LHCN-M2 (cell line): Measurements from ENCODE around the gene NXNL2. TPM values are rescaled to one million over a fixed set of nuclear protein-coding genes. Genes with fewer than 3 reads are reported as not detected.
A peak's percentile ranks its signal among the peaks of the same experiment; 100 is the strongest.

Experiments used
- DNase-seq: peaks from one replicate; pipeline ENCODE4 v3.0.0-alpha.2; 2012; ENCODE audit warnings: low read depth
- total RNA-seq: library from RNA; depleted of rRNA; stranded (reverse); fragments of >200 nt; gene quantifications from 2 replicates; pipeline ENCODE4 v1.2.3, GENCODE V29; 2014

NXNL2 gene
- total RNA-seq, 1 experiment from 2014 or later, result 2.5 TPM

DNA sequence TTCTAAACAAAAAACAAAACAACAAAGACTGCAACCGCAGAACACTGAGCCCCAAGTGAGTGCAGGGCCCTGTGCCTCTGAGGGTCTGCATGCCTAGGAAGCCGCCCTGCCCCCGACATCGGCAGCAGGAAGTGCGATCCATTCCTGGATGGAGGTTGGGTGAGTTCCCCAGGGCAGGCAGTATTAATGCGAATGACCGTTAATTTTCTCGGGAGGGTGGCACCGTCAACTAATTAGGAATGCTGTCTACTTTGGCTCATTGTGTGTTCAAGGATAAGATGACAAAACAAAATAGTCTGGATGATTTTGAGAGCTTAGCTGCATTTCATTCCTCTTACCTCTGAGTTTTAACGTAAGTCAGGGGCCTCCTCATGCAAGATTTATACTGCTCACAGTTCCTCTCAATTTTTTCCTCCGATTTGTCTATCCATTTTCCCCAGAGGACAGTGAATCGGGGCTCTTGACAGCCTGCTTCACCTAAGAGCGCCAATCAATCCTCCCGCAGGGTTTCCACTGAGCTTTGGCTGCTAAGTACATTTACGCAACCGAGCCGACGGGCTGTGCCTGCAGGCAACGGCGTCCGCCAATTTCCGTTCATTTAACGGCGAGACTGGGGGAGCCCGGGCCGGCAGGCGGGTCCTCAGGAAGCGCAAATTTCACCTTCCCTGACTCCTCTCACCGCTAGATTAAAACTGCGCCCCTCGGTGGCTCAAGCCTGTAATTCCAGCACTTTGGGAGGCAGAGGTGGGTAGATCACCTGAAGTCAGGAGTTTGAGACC is 2.9 kb upstream of the NXNL2 start:
- DNase-seq, result peak; percentile 54

DNA sequence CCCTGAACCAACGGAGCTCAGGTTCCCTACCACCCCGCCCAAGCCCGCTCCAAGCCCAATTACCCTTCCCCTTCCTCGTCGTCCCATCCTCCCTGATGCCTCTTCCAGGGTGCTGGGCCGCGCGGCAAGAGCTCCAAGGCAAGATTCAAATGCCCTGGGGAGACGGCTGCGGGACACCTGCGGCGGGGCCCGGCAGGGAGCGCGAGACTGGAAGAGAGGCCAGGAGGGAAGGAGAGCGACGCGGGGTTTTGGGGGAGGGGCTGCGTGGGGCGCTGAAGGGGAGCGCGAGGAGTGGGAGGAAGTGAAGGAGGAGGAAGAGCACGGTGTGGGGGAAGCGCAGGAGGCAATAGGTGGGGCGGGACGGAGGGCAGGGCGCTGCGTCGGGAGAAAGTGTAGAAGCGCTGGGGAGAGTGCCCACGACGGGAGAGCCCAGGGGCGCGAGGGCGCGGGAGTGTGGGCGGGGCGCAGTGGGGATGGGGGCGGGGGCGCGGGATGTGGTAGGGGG is 975 bp upstream of the NXNL2 start:
- DNase-seq, result peak; percentile 58

DNA sequence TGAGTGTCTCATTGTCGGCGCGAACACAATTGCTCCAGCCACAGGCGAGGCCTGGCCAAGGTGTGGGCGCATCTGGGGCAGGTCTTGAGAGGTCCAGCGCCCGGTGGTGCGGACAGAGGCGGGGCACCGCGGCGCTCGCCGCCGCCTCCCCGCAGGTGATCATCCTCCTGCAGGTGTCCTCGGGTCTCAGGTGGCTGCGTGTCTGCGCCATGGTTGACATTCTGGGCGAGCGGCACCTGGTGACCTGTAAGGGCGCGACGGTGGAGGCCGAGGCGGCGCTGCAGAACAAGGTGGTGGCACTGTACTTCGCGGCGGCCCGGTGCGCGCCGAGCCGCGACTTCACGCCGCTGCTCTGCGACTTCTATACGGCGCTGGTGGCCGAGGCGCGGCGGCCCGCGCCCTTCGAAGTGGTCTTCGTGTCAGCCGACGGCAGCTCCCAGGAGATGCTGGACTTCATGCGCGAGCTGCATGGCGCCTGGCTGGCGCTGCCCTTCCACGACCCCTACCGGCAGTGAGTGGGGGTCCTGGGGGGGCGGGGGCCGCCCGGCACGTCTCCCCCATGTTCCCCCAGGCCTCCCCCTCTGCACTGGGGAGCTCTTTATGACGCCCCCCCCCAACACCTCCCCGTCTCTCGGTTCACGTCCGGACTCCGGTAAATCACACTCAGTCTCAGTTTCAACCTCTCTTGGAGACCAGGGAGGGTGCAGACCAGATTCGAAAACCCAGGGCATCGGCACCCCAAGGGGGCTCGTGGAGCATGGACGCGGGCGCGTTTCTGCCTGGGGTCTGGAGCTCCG is 446 bp downstream of the NXNL2 start:
- no peak for DNase-seq

DNA sequence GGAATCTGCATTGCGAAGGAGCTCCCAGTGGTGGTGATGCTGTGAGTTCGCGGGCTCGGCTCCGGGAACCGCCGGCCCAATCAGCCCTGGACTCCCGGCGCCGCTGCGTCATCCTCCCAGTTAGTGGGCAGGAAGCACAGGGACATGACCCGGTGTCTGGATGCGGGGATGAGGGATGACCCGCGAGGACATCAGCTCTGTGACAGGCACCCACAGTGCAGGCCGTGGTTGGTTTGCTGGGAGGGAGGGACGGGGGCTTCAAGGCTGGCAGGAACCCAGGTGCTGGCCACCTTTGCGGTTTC is 996 bp downstream of the NXNL2 start:
- DNase-seq, result peak; percentile 43

DNA sequence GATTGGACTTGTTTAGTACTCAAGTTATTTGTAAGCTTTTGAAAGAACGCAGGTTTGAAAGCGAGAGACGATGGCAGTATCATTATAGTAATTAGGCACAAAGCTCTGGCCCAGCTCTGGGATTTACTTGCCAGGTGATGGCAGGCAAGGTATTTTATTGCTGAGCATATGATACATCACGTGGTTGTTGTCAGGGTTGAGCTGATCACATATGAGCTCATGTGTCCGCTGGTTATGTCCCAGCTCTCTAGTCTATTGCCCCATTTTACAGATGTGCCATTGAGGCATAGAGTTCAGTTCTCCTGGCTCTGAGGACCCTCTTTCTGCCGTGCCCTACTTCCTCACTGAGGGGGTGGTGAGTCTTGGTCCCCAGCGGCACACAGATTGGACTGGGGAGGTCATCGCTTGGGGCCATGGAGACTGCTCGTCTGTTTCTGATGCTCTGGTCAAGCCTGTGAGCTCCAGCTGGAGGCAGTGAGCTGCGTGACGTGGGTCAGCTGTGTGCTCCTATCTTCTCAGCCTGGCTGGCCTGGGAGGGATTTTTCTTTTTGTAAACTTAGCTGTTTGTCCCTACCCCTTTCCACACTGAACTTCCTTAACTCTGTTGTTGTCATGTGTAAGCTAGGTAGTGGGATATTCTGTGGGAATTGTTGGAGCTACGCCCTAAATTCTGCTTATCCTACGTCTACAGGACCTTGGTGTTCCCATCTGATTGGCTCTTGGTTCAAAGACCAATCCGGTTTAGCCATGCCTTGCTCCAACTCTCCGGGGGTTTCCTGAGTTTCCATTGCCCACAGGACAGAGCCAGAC is 2.2 kb downstream of the NXNL2 start:
- DNase-seq, result no peak

DNA sequence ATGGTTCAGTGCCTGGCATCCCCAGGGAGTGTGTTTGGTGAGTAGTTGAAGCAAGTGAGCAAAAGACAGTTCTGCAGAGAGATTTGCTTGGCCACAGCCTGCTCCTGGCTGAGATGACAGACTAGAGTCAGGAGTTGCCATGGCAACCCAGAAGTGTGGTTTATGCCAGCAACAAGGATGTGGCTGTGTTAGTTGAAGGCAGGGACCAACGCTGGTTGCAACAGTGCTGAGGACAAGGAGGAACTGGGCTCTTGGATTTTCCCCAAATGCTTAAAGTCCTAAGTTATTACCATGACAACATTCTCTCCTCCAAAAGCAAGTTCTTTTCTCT is 2.7 kb downstream of the NXNL2 start:
- DNase-seq, result peak; percentile 97

DNA sequence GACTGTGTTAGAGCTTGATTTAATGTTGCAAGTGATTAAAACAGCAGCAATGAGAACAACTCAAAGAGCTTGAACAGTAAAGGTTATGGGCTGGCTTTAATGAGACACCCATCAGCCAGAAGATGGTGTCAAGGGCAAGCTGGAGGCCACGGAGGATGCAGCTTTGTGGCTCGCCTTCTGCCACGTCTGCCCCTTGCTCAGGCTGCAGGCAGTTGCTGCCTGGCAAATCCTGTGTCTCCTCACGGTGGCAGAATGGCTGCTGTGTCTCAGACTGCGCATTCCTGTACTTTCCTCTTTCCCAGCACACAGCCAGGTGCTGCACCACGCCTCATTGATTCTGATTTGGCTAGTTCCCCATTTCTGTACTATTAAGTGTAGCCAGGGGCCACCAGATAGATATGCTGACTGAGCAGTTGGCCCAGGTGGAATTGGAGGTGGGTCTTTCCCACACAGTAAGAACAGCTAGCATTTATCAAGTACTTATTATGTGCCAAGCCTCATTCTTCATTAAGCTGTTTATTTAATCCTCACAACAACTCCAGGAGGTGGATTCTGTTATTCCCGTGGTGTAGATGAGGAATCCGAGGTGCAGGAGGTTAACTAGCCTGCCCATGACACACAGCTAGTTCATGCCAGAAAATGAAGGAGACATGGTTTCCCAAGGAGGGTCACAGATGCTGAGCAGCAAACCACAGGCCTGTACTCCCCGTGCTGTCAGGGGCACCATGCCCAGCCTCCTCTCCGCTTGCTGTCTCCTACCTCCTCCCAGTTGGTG is 3.5 kb downstream of the NXNL2 start:
- DNase-seq, result no peak

DNA sequence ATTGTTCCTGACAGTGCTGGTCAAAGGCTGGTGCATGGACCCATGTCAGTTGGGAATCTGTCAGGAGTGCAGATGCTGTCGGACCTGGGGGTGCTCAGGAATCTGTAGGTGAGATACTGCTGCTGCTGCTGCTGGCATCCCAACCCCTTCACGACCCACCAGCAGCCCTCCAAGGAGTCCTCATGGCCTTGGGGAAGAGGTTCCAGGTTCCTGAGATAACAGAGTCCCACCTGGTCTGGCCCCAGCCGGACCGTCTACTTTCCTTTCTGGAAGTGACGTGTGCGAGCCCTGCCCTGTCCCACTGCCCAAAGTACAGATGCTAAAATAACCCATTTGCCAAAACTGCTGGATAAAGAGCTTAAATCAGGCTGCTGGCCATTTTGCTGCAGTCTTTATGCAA is 4.3 kb downstream of the NXNL2 start:
- no peak for DNase-seq

DNA sequence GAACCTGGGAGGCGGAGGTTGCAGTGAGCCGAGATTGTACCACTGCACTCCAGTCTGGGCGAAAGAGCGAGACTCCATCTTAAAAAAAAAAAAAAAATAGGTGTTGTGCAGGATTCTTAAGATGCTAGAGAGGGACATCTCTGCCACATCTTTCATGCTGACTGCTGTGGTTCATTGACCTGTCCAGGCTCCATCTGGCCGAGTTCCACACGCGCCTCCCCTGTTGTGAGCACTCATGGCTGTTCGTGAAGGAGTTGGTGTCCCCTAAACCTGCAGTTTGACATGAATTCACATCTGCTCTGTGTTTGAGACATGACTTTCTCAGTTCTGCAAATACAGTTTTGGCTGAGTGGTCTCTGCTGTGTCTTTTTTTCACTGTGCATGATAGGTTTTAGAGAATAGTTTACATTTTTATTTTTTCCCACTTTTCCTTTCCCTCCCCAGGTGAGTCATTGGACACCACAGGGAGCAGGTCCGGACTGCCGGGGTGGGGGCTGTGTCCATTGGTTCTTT is 5.3 kb downstream of the NXNL2 start:
- DNase-seq, result no peak

DNA sequence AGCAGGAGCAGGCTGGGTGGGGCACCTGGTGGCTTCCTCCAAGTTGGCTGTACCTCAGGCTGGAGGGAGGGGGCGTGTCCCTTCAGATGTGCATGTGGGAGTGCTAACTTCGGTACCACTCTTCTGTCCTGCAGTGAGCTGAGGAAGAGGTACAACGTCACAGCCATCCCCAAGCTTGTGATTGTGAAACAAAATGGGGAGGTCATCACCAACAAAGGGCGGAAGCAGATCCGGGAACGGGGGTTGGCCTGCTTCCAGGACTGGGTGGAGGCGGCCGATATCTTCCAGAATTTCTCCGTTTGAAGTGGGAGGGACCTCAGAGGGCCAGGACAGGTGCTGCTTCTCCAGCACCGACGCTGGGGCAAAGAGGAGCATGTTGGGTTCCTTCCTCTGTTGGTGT is 9.3 kb downstream of the NXNL2 start:
- DNase-seq, result no peak

DNA sequence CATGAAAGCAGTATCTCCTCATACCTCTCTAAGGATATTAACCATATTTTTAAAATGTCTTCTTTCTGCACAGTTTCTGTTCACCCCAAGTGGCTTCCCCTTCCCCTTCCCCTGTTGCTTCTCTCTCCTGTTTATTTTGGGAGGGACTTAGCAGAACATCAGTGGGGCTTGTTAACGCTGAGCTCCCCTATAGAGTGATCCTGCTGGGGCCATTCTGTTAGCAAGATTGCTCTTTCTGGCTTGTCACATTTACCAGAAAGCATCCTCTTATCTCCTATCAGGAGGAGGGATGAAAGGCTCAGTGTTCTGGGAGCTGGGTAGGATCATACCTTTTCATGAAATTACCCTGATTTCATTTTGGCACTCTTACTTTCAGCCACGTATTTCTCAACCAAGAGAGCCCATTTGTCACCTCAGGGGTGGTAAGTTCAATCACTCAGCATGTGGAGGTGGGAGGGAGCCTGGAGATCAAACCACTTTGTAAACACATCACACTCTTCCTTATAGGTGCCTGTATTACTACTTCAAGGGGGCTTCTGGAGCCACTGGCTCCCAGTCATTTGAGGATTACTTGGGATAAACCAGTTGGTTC is 16.7 kb downstream of the NXNL2 start:
- no peak for DNase-seq

DNA sequence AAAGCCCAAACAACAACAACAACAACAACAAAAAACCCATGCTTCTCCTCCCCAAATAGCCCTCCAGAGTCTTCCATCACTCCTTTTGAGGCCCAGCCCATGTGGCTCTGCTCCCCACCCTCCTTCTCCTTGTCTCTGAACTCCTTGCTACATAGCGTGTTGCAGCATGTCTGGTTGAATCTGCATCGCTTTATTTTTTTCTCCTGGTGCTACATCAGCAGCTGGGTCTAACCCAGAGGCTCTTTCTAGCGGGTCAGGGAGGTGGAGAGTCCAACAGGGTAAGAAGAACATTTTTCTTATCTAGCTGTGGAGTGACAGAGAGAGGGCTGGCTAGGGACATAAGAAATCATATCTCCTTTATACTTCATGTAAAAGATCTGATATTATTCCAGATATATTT is 18.4 kb downstream of the NXNL2 start:
- DNase-seq, result no peak

DNA sequence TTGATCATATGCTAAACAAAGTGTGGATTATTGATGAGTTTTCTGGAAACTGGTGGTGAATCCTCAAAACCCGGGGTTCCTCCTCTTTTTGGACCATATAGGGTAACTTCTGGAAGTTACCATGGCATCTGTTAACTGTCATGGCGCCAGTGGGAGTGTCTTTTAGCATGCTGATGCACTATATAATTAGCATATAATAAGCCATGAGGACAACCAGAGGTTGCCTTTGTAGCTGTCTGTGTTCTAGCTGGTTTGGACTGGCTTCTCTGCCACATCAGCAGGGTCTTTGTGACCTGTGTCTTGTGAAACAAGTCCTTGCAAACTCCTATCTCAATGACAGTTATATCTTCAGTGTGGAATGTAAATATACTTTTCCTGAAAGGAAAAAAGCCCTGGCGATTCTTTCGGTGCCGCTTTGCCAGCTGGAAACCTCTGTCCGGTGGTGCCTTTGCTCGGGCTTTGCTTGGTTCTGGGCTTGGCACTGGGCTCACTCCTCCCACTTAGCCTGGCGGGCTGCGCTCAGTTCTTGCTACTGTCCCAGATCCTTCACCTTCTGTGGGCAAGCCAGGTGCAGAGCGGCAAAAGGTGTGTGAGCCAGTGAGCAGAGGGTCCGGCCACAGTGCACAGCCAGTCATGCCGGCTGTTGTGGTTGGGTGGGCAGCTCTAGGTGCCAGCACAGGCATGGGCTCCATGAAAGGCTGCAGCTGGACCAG is 20.4 kb downstream of the NXNL2 start:
- no peak for DNase-seq

DNA sequence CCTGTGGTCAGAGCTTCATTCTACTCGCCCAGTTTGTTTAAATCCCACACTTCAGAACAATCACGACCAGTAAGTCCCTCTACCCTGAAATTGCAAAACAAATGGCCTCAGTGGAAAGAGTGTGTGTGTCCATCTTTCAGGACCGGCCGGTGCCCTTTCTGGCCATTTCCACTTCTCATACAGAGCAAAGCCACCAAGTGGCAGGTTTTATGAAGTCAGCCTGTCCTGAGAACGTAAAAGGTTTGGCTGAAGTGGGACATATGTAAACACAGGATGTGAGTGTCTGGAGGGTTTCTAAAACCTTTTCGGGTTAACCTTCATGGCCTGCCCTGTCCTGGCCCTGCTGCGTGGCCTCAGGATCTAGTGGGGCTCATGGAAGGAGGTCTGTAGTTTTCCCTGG is 24.7 kb downstream of the NXNL2 start:
- no peak for DNase-seq

DNA sequence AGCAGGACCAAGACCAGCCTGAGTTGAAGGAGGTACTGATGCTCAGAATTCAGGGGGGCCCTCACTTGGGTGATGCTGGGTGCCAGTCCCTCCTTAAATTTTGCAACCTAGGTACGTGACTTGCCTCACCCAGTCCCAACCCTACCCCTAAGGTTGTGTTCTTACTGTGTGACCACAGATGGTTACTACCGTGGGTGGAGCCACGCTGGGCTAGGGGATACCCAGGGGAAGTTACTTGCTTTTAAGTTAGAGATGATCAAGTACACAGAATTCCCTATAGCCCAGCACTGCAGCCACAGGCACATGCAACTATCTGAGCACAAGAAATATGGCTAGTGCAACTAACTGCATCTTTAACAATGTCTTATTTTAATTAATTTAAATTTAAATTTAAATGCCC is 32.9 kb downstream of the NXNL2 start:
- no peak for DNase-seq

DNA sequence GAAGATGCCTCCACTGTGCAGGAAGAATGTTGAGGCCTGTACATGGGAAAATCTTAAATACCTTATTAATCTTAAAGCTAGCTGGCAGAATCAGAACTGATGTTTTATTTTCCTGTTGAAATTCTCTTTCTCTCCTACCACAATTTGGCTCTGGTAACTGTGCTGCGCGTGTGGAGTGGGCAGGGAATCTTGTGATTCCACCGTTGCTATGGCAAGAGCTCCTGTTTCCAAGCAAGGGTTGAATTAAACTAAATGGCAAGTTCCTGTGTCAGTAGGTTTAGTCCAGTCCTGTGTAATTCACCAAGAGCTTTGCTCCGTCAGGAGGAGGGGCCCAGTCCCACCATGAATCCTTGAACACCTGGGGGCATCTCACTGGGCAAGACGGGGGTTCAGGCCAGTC is 36.4 kb downstream of the NXNL2 start:
- DNase-seq, result no peak

DNA sequence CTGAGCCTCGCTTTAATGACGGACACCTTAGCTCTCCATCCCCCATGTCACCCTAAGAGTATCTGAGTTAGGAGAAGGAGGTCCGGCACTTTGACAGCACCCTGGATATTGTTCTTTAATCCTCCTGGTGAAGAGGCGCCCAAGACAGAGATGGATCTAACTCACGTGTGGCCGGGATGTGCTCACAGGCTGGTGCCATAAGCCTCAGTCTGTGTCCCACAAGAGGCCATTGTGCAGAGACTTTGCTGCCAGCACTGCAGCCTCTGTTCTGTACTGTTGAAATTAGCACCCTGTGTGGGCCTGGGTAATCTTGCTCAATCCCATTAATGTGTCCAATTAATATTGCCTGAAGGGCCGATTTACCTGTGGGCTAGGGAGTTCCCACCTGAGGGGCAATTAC is 37.7 kb downstream of the NXNL2 start:
- no peak for DNase-seq

DNA sequence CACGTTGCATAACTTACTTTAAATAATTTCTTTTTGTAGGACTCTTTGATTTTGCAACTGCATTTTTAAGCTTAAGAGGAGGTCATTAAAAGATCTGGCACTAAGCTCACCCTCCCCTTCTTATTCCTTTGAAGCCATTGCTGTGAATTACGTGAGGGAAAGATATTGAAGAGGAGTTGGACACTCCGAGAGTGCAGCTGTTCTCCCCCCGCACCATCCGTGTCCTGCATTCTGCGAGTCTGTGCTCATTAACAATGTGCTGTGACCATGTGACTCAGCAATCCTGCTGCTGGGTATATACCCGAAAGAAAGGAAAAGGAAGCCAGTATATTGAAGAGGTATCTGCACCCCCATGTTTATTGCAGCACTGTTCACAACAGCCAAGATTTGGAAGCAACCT is 40.0 kb downstream of the NXNL2 start:
- DNase-seq, result peak; percentile 85

DNA sequence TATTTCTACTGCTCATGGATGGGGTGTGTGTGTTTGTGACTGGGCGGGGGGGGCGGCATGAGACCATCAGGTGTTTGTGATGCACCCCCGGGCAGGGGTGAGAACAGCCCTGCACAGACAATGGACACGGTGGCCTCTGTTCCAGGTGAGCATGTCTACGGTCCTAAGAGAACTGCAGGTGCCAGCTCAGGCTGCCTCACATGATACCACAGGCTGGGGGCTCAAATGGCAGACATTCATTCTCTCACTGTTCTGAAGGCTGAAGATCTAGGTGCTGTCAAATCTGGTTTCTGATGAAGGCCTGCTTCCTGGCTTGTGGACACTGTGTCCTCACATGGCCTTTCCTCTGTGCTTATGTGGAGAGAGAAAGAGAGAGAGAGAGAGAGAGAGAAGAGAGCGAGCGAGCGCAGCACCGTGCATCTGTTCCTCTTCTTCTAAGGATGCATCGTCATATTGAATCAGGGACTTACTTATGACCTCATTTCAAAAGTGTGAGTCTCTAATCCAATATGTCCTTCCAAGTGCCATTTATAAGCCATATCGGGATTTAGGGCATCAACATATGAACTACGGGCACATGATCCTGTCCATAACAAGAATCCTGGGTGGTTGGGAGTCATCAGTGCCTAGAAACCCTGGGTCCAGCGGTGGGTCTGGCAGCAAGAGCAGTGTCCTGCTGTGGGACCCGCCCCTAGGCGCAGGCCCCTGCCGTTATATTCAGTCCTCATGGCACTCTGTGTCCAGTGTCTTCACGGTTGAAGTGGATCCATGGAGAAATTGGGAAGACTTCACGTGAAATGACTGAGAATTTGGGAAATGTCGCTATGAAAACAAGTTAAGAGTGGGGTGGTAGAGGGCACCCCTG is 42.5 kb downstream of the NXNL2 start:
- no peak for DNase-seq
